ENCODE results near the gene GCH1.
A peak's percentile ranks its signal among the peaks of the same experiment; 100 is the strongest.

GCH1 gene

GRCh38 chr14:54823757-54824549 is 78.7 kb downstream of the GCH1 start:
- intact Hi-C loops (cut with DNase I; ENCODE audit: low total_unique reads), result no loop called here
- Histone ChIP-seq H3K9me3 (peaks cover 0 to 22% (median 18%) of the 10 kb centered on the region in 3 donors), H3K4me3 (no peak overlapping the region), H3K36me3 (no peaks in the 10 kb centered on the region), H3K27ac (no peak overlapping the region), H3K4me1 (no peaks in the 10 kb centered on the region), H3K27me3 (no peaks in the 10 kb centered on the region)
- DNase-seq, result no peak
- TF ChIP-seq CTCF (IDR thresholded peaks at IDR 0.05), result no peak

- TF ChIP-seq CTCF (IDR thresholded peaks at IDR 0.05), result no peak
- Histone ChIP-seq H3K27ac (no peak overlapping the region), H3K27me3 (no peaks in the 10 kb centered on the region), H3K9me3 (peaks cover 0 to 22% (median 18%) of the 10 kb centered on the region in 3 donors), H3K36me3 (no peaks in the 10 kb centered on the region), H3K4me3 (no peak overlapping the region), H3K4me1 (no peaks in the 10 kb centered on the region)
- intact Hi-C loops (cut with DNase I; ENCODE audit: low total_unique reads), result no loop called here
- DNase-seq, result no peak
Measured at GRCh38 chr14:54822685-54823084, 79.9 kb downstream of the GCH1 start.

GRCh38 chr14:54818201-54819133 is 84.2 kb downstream of the GCH1 start:
- Histone ChIP-seq H3K36me3 (no peaks in the 10 kb centered on the region), H3K27me3 (no peaks in the 10 kb centered on the region), H3K9me3 (peaks cover 0 to 8% (median 6%) of the 10 kb centered on the region in 3 donors), H3K27ac (no peak overlapping the region), H3K4me3 (no peak overlapping the region), H3K4me1 (no peaks in the 10 kb centered on the region)
- intact Hi-C loops (cut with DNase I; ENCODE audit: low total_unique reads), result no loop called here
- TF ChIP-seq CTCF (IDR thresholded peaks at IDR 0.05), result no peak
- peak in 1 of 2 donors; percentile 65 for DNase-seq

- Histone ChIP-seq H3K9me3 (no peaks in the 10 kb centered on the region), H3K36me3 (no peaks in the 10 kb centered on the region), H3K4me3 (no peak overlapping the region), H3K4me1 (no peaks in the 10 kb centered on the region), H3K27me3 (no peaks in the 10 kb centered on the region), H3K27ac (no peak overlapping the region)
- TF ChIP-seq CTCF (IDR thresholded peaks at IDR 0.05), result no peak
- no peak for DNase-seq
- intact Hi-C loops (cut with DNase I; ENCODE audit: low total_unique reads), result no loop called here
Measured at GRCh38 chr14:54817506-54817905, 85.1 kb downstream of the GCH1 start.

- H3K9me3 ChIP-seq, result no peaks in the 10 kb centered on the region
- no peaks in the 10 kb centered on the region for H3K27me3 ChIP-seq
- intact Hi-C loops (cut with DNase I; ENCODE audit: low total_unique reads), result no loop called here
- H3K4me3 ChIP-seq, result no peak overlapping the region
- TF ChIP-seq CTCF (IDR thresholded peaks at IDR 0.05), result no peak
- H3K27ac ChIP-seq, result no peak overlapping the region
- no peak for DNase-seq
- no peaks in the 10 kb centered on the region for H3K4me1 ChIP-seq
- no peaks in the 10 kb centered on the region for H3K36me3 ChIP-seq
Measured at GRCh38 chr14:54816450-54816849, 86.2 kb downstream of the GCH1 start.

All from tibial artery (tissue), 4 donors.